Psoas muscle (tissue), 8 donors: Measurements from ENCODE around the gene GNG3. TPM values are rescaled to one million over a fixed set of nuclear protein-coding genes. Genes with fewer than 3 reads are reported as not detected.
"Not testable (repeated sequence)": the region's sequence is repeated elsewhere in the genome, so short reads cannot be mapped to it uniquely, and the experiment has no call there.

Experiments used
- ATAC-seq, 4 donors: fragments of 200-7000 bp; cut with Tn5 transposase; one replicate each; pipeline ENCODE4 v1.9.1; 2020; ENCODE audit warnings: moderate library complexity in 3 of 4, mild to moderate bottlenecking in 2 of 4
- DNase-seq, 2 donors: peaks; one replicate each; pipeline ENCODE4 v3.0.0-alpha.2; 2020
- H3K27ac ChIP-seq: fragments of 200-600 bp; one replicate; pipeline ENCODE4 v1.8.0; 2022
- H3K27me3 ChIP-seq, 3 donors: fragments of 200-600 bp in 1 of 3; one replicate each; pipeline versions ENCODE4 v1.6.1 to v1.8.0; 2013 to 2022; ENCODE audit warnings: low read length in 2 of 3, mild to moderate bottlenecking in 2 of 3, moderate library complexity in 1 of 3; ENCODE audit not compliant: insufficient read depth in 3 of 3
- H3K36me3 ChIP-seq, 2 donors: fragments of 200-600 bp in 1 of 2; one replicate each; pipeline versions ENCODE4 v1.6.1 to v1.8.0; 2013 to 2022; ENCODE audit warnings: low read depth in 1 of 2, mild to moderate bottlenecking in 1 of 2, moderate library complexity in 1 of 2; ENCODE audit not compliant: insufficient read depth in 1 of 2
- H3K4me1 ChIP-seq: fragments of 200-600 bp; one replicate; pipeline ENCODE4 v1.8.0; 2022
- H3K4me3 ChIP-seq: fragments of 200-600 bp; one replicate; pipeline ENCODE4 v1.8.0; 2022; ENCODE audit warnings: mild to moderate bottlenecking
- H3K9me3 ChIP-seq: fragments of 200-600 bp; one replicate; pipeline ENCODE4 v1.8.0; 2022
- CTCF ChIP-seq: fragments of 200-600 bp; IDR thresholded peaks from one replicate; pipeline ENCODE4 v1.8.0; 2022; ENCODE audit warnings: antibody characterized with exemption
- WGBS, 3 donors: extraction: QIAGEN DNeasy Blood & Tissue Kit; methylation state at CpG; one replicate each; pipeline versions ENCODE4 v1.1.6 to v1.1.7; 2013; 5-methylcytosine and 5-hydroxymethylcytosine counted together
- intact Hi-C, 2 donors: fragments of 100-400 bp; cut with DNase I; formaldehyde crosslinking; loops; one replicate each; pipeline versions ENCODE4 v1.11.0 to v1.14.2; 2022
- polyA plus RNA-seq, 3 donors: library from polyadenylated mRNA; stranded (reverse); fragments of 200-250 nt; gene quantifications; one replicate each; pipeline ENCODE4 v1.2.3, GENCODE V29; 2013
- total RNA-seq, 4 donors: library from RNA; stranded (reverse); fragmentation: NEBNext Ultra II Directional in 2 of 4; extraction: Animal tissue kit (Norgen Biotek cat#: 25700) in 2 of 4; gene quantifications; one replicate each; pipeline versions ENCODE4 v1.2.1 to v1.2.4, GENCODE V29; 2021 to 2023
- donor health status: healthy with polysubstance abuse.
- donor health status: DM: no; HTN: no; CAD: no; lungs with moderate emphysema.
- donor health status: Bipolar disorder and iron deficiency.
- donor health status: healthy.
- donor health status: DM: yes; HTN: yes; CAD: no.
- donor health status: DM: no; HTN: no; CAD: no.
- donor health status: DM: no; HTN: no; CAD: no.
- donor health status: DM: yes; HTN: yes; CAD: no.

Gene GNG3
- total and polyA plus RNA-seq, 7 donors, result 0.10 to 0.39 TPM; not detected in 5

GRCh38 chr11:62727165-62727871, 19.8 kb downstream of the GNG3 start, which contains the start of gene HNRNPUL2:
TSS of gene HNRNPUL2 (minus strand) at chr11:62727457. CDS start at chr11:62727156, 301 bp downstream.
- Histone ChIP-seq H3K27ac (peak within 1 kb of the TSS; percentile 98), H3K9me3 (no peaks in the 10 kb centered on the region), H3K4me1 (peaks cover 38% of the 10 kb centered on the region), H3K4me3 (peak within 1 kb of the TSS; percentile 76), H3K27me3 (no peaks in the 10 kb centered on the region), H3K36me3 (peaks cover 7 to 36% of the 10 kb centered on the region in 2 donors)
- 0% methylated on average over 48 to 72 of the region's 72 CpGs for WGBS, 3 donors
- TF ChIP-seq CTCF, result no peak
- ATAC-seq, result peak; percentile 92 to 94 (median 94)
- intact Hi-C loops, result loop anchor here (5.0 kb wide), 2 partner anchors 35 to 40 kb away; partner anchors contain the start of gene POLR2G (in 1 of the 2)
- peak; percentile 99 for DNase-seq

GRCh38 chr11:62727872-62728170, 20.3 kb downstream of the GNG3 start:
- DNase-seq, result peak; percentile 78 to 86

GRCh38 chr11:62728171-62728988, 20.9 kb downstream of the GNG3 start, which contains the start of gene TTC9C:
TSS of gene TTC9C (plus strand) at chr11:62728486. CDS start at chr11:62728849, 363 bp downstream.
- no peaks in the 10 kb centered on the region for H3K27me3 ChIP-seq
- intact Hi-C loops, result loop anchor here (5.0 kb wide), 2 partner anchors 34 to 39 kb away; partner anchors contain the start of gene POLR2G (in 1 of the 2)
- DNase-seq (peak; percentile 87 to 91), ATAC-seq (peak; percentile 65 to 78 (median 68))
- peak within 1 kb of the TSS; percentile 98 for H3K27ac ChIP-seq
- TF ChIP-seq CTCF, result no peak
- peaks cover 38% of the 10 kb centered on the region for H3K4me1 ChIP-seq
- H3K36me3 ChIP-seq, result peaks cover 5 to 35% of the 10 kb centered on the region in 2 donors
- WGBS, 3 donors, result 0 to 2% (median 0%) methylated on average over 28 to 29 of the region's 29 CpGs
- peak within 1 kb of the TSS; percentile 76 for H3K4me3 ChIP-seq
- H3K9me3 ChIP-seq, result no peaks in the 10 kb centered on the region

More at GRCh38 chr11:62727872-62728170, 20.3 kb downstream of the GNG3 start:
- Histone ChIP-seq H3K4me3 (peak overlapping the region; percentile 76), H3K9me3 (no peaks in the 10 kb centered on the region), H3K36me3 (peaks cover 7 to 35% of the 10 kb centered on the region in 2 donors), H3K4me1 (peaks cover 38% of the 10 kb centered on the region), H3K27me3 (no peaks in the 10 kb centered on the region), H3K27ac (peak overlapping the region; percentile 98)
- TF ChIP-seq CTCF, result no peak
- 0% methylated on average over 20 of the region's 20 CpGs for WGBS, 3 donors
- intact Hi-C loops, result loop anchor here (5.0 kb wide), 2 partner anchors 34 to 39 kb away; partner anchors contain the start of gene POLR2G (in 1 of the 2)
- peak; percentile 81 to 86 (median 82) for ATAC-seq

GRCh38 chr11:62730076-62730475, 22.6 kb downstream of the GNG3 start:
- H3K27me3 ChIP-seq, intact Hi-C loops, DNase-seq, H3K9me3 ChIP-seq, H3K27ac ChIP-seq, ATAC-seq: not testable (repeated sequence)
- WGBS, 3 donors, result 87 to 89% (median 88%) methylated on average over 14 of the region's 14 CpGs
- peaks cover 4 to 38% of the 10 kb centered on the region in 2 donors for H3K36me3 ChIP-seq
- H3K4me3 ChIP-seq, result peak overlapping the region; percentile 76
- H3K4me1 ChIP-seq, result peaks cover 23% of the 10 kb centered on the region

- no peak for TF ChIP-seq CTCF
- no peaks in the 10 kb centered on the region for H3K27me3 ChIP-seq
- WGBS, 3 donors, result 86 to 94% (median 86%) methylated on average over 2 of the region's 2 CpGs
- H3K36me3 ChIP-seq, result peaks cover 4 to 65% of the 10 kb centered on the region in 2 donors
- no peak for ATAC-seq
- intact Hi-C loops, result no loop called here
- H3K4me3 ChIP-seq, result no peak overlapping the region
- no peak for DNase-seq
- no peaks in the 10 kb centered on the region for H3K9me3 ChIP-seq
- peaks cover 15% of the 10 kb centered on the region for H3K4me1 ChIP-seq
- H3K27ac ChIP-seq, result no peak overlapping the region
Observed at GRCh38 chr11:62732830-62733229, 25.4 kb downstream of the GNG3 start.
